Measurements from ENCODE around the gene ABHD13. TPM values are rescaled to one million over a fixed set of nuclear protein-coding genes. Genes with fewer than 3 reads are reported as not detected.

The ABHD13 gene
- total and polyA plus RNA-seq, 2 experiments from 2014 or later: 5.4 to 10.4 TPM

- Histone ChIP-seq H3K4me3 (no peak overlapping the region), H3K27me3 (ENCODE audit: insufficient read depth) (no peaks in the 10 kb centered on the region), H3K4me2 (no peak overlapping the region), H3K36me3 (ENCODE audit: insufficient read depth) (no peaks in the 10 kb centered on the region), H3K79me2 (replicated peaks; ENCODE audit: insufficient read depth) (peaks cover 86% of the 10 kb centered on the region), H4K20me1 (replicated peaks; ENCODE audit: insufficient read depth) (peaks cover 8% of the 10 kb centered on the region; the same call in 1 of the 2 replicates), H3K9me2 (ENCODE audit: insufficient read depth) (no peaks in the 10 kb centered on the region), H2AFZ (no peak overlapping the region), H3K4me1 (ENCODE audit: insufficient read depth) (peaks cover 7% of the 10 kb centered on the region), H3F3A (replicated peaks; ENCODE audit: low read depth) (no peaks in the 10 kb centered on the region), H3K27ac (ENCODE audit: low read depth) (no peak overlapping the region)
- Mint-ChIP-seq H3K36me3 (ENCODE audit: low read depth) (no peaks in the 10 kb centered on the region), H3K4me3 (no peak overlapping the region), H3K27ac (no peak overlapping the region), H3K27me3 (ENCODE audit: insufficient read depth, low read depth, poor library complexity) (no peaks in the 10 kb centered on the region), H3K9me3 (no peaks in the 10 kb centered on the region), H3K4me1 (peaks cover 12% of the 10 kb centered on the region)
- TF ChIP-seq EZH2 (IDR thresholded peaks at IDR 0.05; ENCODE audit: low read depth, unreplicated experiment) (no peak), ZNF114 (CRISPR knock-in tag; IDR thresholded peaks at IDR 0.05) (no peak), ZNF462 (CRISPR knock-in tag; IDR thresholded peaks at IDR 0.05) (no peak), POLR2AphosphoS5 (IDR thresholded peaks at IDR 0.05; ENCODE audit: low read depth) (no peak)
- ATAC-seq (no peak), DNase-seq (ENCODE audit: low spot score) (no peak)
These were observed 5.7 kb downstream of the ABHD13 start for GRCh38 chr13:108223687-108224503.

GRCh38 chr13:108225440-108225839 lies 7.2 kb downstream of the ABHD13 start:
- Histone ChIP-seq H3F3A (replicated peaks; ENCODE audit: low read depth) (no peaks in the 10 kb centered on the region), H2AFZ (no peak overlapping the region), H3K27ac (ENCODE audit: low read depth) (no peak overlapping the region), H3K9me2 (ENCODE audit: insufficient read depth) (no peaks in the 10 kb centered on the region), H3K79me2 (replicated peaks; ENCODE audit: insufficient read depth) (peaks cover 83% of the 10 kb centered on the region), H3K4me2 (no peak overlapping the region), H3K36me3 (ENCODE audit: insufficient read depth) (no peaks in the 10 kb centered on the region), H3K4me3 (no peak overlapping the region), H3K27me3 (ENCODE audit: insufficient read depth) (no peaks in the 10 kb centered on the region), H3K4me1 (ENCODE audit: insufficient read depth) (no peaks in the 10 kb centered on the region), H4K20me1 (replicated peaks; ENCODE audit: insufficient read depth) (0 out of 2 replicates have a peak, but pooled peaks cover 6% of the 10 kb centered on the region)
- no peaks in the 10 kb centered on the region for H3K9me3 Mint-ChIP-seq
- H3K27me3 Mint-ChIP-seq (ENCODE audit: insufficient read depth, low read depth, poor library complexity): no peaks in the 10 kb centered on the region
- H3K4me1 Mint-ChIP-seq: no peaks in the 10 kb centered on the region; the same call in 2 of the 3 replicates
- no peaks in the 10 kb centered on the region for H3K36me3 Mint-ChIP-seq (ENCODE audit: low read depth)
- H3K4me3 Mint-ChIP-seq: no peak overlapping the region
- DNase-seq (ENCODE audit: low spot score): no peak
- no peak overlapping the region for H3K27ac Mint-ChIP-seq
- no peak for ATAC-seq
- no peak for TF ChIP-seq CREB1 (CRISPR knock-in tag; IDR thresholded peaks at IDR 0.05; ENCODE audit: low read depth)
- no peak for TF ChIP-seq REST (IDR thresholded peaks at IDR 0.05; ENCODE audit: unreplicated experiment)
- TF ChIP-seq JUNB (IDR thresholded peaks at IDR 0.05; ENCODE audit: unreplicated experiment): no peak
- TF ChIP-seq POLR2AphosphoS5 (IDR thresholded peaks at IDR 0.05; ENCODE audit: low read depth): no peak
- TF ChIP-seq CTCF (conservative IDR thresholded peaks at IDR 0.05; ENCODE audit: low read depth in 2 of 2): no peak
